Activated T-helper 17 cell treated with anti-CD3 and anti-CD28 coated beads, Interleukin-2, amount 50 U/mL, for 72 hours (primary cell): ENCODE data around the gene MYO5C. TPM values are rescaled to one million over a fixed set of nuclear protein-coding genes. Genes with fewer than 3 reads are reported as not detected.

Source experiments
- ATAC-seq: fragments of 150-1000 bp; cut with Tn5 transposase; replicated peaks from 2 replicates; pipeline ENCODE4 v1.10.0; 2021; ENCODE audit warnings: mild to moderate bottlenecking, moderate library complexity
- H3K27ac Mint-ChIP-seq: one replicate; pipeline ENCODE4 v1.8.0; 2022; ENCODE audit warnings: mixed read lengths
- H3K27me3 Mint-ChIP-seq: one replicate; pipeline ENCODE4 v1.8.0; 2022; ENCODE audit warnings: mixed read lengths
- H3K36me3 Mint-ChIP-seq: one replicate; pipeline ENCODE4 v1.8.0; 2022; ENCODE audit warnings: low read depth, mild to moderate bottlenecking, mixed read lengths
- H3K4me1 Mint-ChIP-seq: one replicate; pipeline ENCODE4 v1.8.0; 2022; ENCODE audit warnings: mixed read lengths
- H3K4me3 Mint-ChIP-seq: one replicate; pipeline ENCODE4 v1.8.0; 2022; ENCODE audit warnings: mild to moderate bottlenecking, mixed read lengths
- H3K9me3 Mint-ChIP-seq: one replicate; pipeline ENCODE4 v1.8.0; 2022; ENCODE audit warnings: mixed read lengths
- total RNA-seq, 2 donors: library from RNA; stranded (reverse); gene quantifications; one replicate each; pipeline ENCODE4 v1.2.3, GENCODE V29; 2022

MYO5C gene
- total RNA-seq, 2 donors from 2014 or later, result 2.3 to 3.0 TPM

GRCh38 chr15:52143873-52144272 lies 151.7 kb downstream of the MYO5C start:
- Mint-ChIP-seq H3K9me3 (no peaks in the 10 kb centered on the region), H3K4me1 (no peaks in the 10 kb centered on the region), H3K27me3 (no peaks in the 10 kb centered on the region), H3K4me3 (no peak overlapping the region), H3K27ac (no peak overlapping the region), H3K36me3 (peaks cover 57% of the 10 kb centered on the region)
- ATAC-seq, result no peak

Other genes with a start within 250 kb of the MYO5C start
- not detected for gene BCL2L10, start 183.0 kb downstream of the MYO5C start, total RNA-seq
- gene GNB5, start 104.4 kb downstream of the MYO5C start, total RNA-seq, result 10 to 100 TPM; 19.5 to 21.9 TPM
- gene MYO5A, start 233.1 kb upstream of the MYO5C start, total RNA-seq, result 10 to 100 TPM; 33.1 to 59.3 TPM